Loucy (cell line): Measurements from ENCODE around the gene PEF1.

Experiments
- CTCF ChIP-seq: fragments of 200-600 bp; sonication (generic); conservative IDR thresholded peaks from 2 replicates; pipeline ENCODE4 v1.5.1; 2014; ENCODE audit warnings: mild to moderate bottlenecking, antibody characterized with exemption, low read length
- EZH2phosphoT487 ChIP-seq: fragments of 200-600 bp; IDR thresholded peaks from 2 replicates; pipeline ENCODE4 v1.6.1; 2018; ENCODE audit warnings: antibody characterized with exemption, mild to moderate bottlenecking, moderate library complexity, borderline replicate concordance

GRCh38 chr1:31669433-31669785, 24.7 kb upstream of the PEF1 start:
- TF ChIP-seq EZH2phosphoT487: no peak
- no peak for TF ChIP-seq CTCF
